H1 (cell line): ENCODE data around the gene OR6B2. TPM values are rescaled to one million over a fixed set of nuclear protein-coding genes. Genes with fewer than 3 reads are reported as not detected.

Source experiments
- ASH2L ChIP-seq: fragments of 200-600, 300-600 bp; sonication (generic); IDR thresholded peaks from one replicate; pipeline ENCODE4 v1.7.1; 2017; ENCODE audit warnings: low read length
- HDAC2 ChIP-seq, 2 experiments: fragments of 300-600 bp in 1 of 2; sonication (generic) in 1 of 2; IDR thresholded peaks; 2 replicates each; pipeline ENCODE4 v1.6.1; 2011 to 2012; ENCODE audit warnings: low read depth in 2 of 2, low read length in 2 of 2, mild to moderate bottlenecking in 2 of 2, moderate library complexity in 2 of 2, borderline replicate concordance in 1 of 2, inconsistent platforms in 1 of 2
- JUND ChIP-seq: IDR thresholded peaks from 2 replicates; pipeline ENCODE4 v1.6.1; 2011; ENCODE audit warnings: mild to moderate bottlenecking, improper control_type of control experiment, low read length
- PHF8 ChIP-seq: fragments of 200-600 bp; sonication (generic); conservative IDR thresholded peaks from 2 replicates; pipeline ENCODE4 v1.7.1; 2012; ENCODE audit warnings: low read depth, mild to moderate bottlenecking, inconsistent platforms, low read length, moderate library complexity
- TCF12 ChIP-seq: IDR thresholded peaks from 2 replicates; pipeline ENCODE4 v1.6.1; 2011; ENCODE audit warnings: low read depth, mild to moderate bottlenecking, low read length
- TEAD4 ChIP-seq: IDR thresholded peaks from 2 replicates; pipeline ENCODE4 v1.6.1; 2012; ENCODE audit warnings: low read depth, low read length, inconsistent platforms, mixed read lengths
- YY1 ChIP-seq: IDR thresholded peaks from 2 replicates; pipeline ENCODE4 v1.6.1; 2011; ENCODE audit warnings: low read depth, mild to moderate bottlenecking, low read length
- ZNF274 ChIP-seq: IDR thresholded peaks from 2 replicates; pipeline ENCODE4 v1.7.0; 2012; ENCODE audit warnings: low read length, borderline replicate concordance; ENCODE audit errors: extremely low read depth
- polyA plus RNA-seq, 7 experiments: library from polyadenylated mRNA; depleted of rRNA in 3 of 7; stranded (reverse) in 5 of 7; unstranded in 2 of 7; fragments of >200 nt in 5 of 7; fragments of 200-250 nt in 2 of 7; gene quantifications; 1 replicate in 5 of 7; 2 replicates in 1 of 7; 4 replicates in 1 of 7; pipeline versions ENCODE4 v1.2.1 to v1.2.3, GENCODE V29; 2011 to 2013; ENCODE audit warnings: missing spikeins in 2 of 7, mixed read lengths in 2 of 7
- total RNA-seq: library from RNA; stranded (reverse); fragmentation: NEBNext Ultra II Directional; extraction: Animal tissue kit (Norgen Biotek cat#: 25700); gene quantifications from 2 replicates; pipeline ENCODE4 v1.2.1, GENCODE V29; 2021

The OR6B2 gene
- total and polyA plus RNA-seq, 2 of the 8 experiments (the other 6 are each of a cell fraction or from before 2014, with no cell fraction given), result not detected

GRCh38 chr2:240064898-240065297, 34.7 kb upstream of the OR6B2 start (continued):
- TF ChIP-seq YY1 (no peak), PHF8 (no peak), ASH2L (no peak), JUND (no peak), TCF12 (no peak), TEAD4 (no peak), ZNF274 (no peak), HDAC2 (IDR thresholded peaks at IDR 0.05; ENCODE audit: borderline replicate concordance in 1 of 2, low read depth in 2 of 2, low read length in 2 of 2) (no peak)
